ENCODE measurements around the gene BTK. TPM values are rescaled to one million over a fixed set of nuclear protein-coding genes. Genes with fewer than 3 reads are reported as not detected.

The BTK gene
- total and polyA plus RNA-seq, 2 experiments from 2014 or later: 0.06 TPM

- no peak for DNase-seq (ENCODE audit: low read depth in 1 of 2, low spot score in 1 of 2)
- no peak for TF ChIP-seq CTCF (IDR thresholded peaks at IDR 0.05; ENCODE audit: low read depth, low read length)
- H3K9me3 ChIP-seq (ENCODE audit: low read depth): no peaks in the 10 kb centered on the region
- H3K27ac ChIP-seq: no peak overlapping the region
- H3K4me3 ChIP-seq: no peak overlapping the region
- H3K36me3 ChIP-seq: peaks cover 6% of the 10 kb centered on the region
- no peaks in the 10 kb centered on the region for H3K27me3 ChIP-seq
- peaks cover 4% of the 10 kb centered on the region for H3K4me1 ChIP-seq (ENCODE audit: low read depth)
Measured at GRCh38 chrX:101393530-101394305, 7.7 kb upstream of the BTK start.

- H3K4me1 ChIP-seq (ENCODE audit: low read depth): no peaks in the 10 kb centered on the region
- TF ChIP-seq CTCF (IDR thresholded peaks at IDR 0.05; ENCODE audit: low read depth, low read length): no peak
- H3K9me3 ChIP-seq (ENCODE audit: low read depth): no peaks in the 10 kb centered on the region
- H3K27ac ChIP-seq: peak overlapping the region; percentile 70
- H3K36me3 ChIP-seq: peaks cover 6% of the 10 kb centered on the region
- no peaks in the 10 kb centered on the region for H3K27me3 ChIP-seq
- peak overlapping the region; percentile 78 for H3K4me3 ChIP-seq
- DNase-seq (ENCODE audit: low read depth in 1 of 2, low spot score in 1 of 2): no peak
Measured at GRCh38 chrX:101391831-101392230, 5.8 kb upstream of the BTK start.

- Histone ChIP-seq H3K9me3 (ENCODE audit: low read depth) (no peaks in the 10 kb centered on the region), H3K4me1 (ENCODE audit: low read depth) (no peaks in the 10 kb centered on the region), H3K27me3 (no peaks in the 10 kb centered on the region), H3K4me3 (peak within 1 kb of the TSS; percentile 78), H3K36me3 (peaks cover 6% of the 10 kb centered on the region), H3K27ac (peak within 1 kb of the TSS; percentile 70)
- peak; percentile 79 for TF ChIP-seq CTCF (IDR thresholded peaks at IDR 0.05; ENCODE audit: low read depth, low read length)
- peak; percentile 92 to 93 for DNase-seq (ENCODE audit: low read depth in 1 of 2, low spot score in 1 of 2)
Measured at GRCh38 chrX:101390664-101391525, 4.9 kb upstream of the BTK start, which contains the start of gene RPL36A. Gene RPL36A, plus strand, starts transcription at chrX:101391011. Its CDS starts 33 bp downstream, at chrX:101391044.

- no peak for DNase-seq (ENCODE audit: low read depth in 1 of 2, low spot score in 1 of 2)
- Histone ChIP-seq H3K4me3 (no peak overlapping the region), H3K4me1 (ENCODE audit: low read depth) (no peaks in the 10 kb centered on the region), H3K36me3 (peaks cover 4% of the 10 kb centered on the region), H3K27me3 (no peaks in the 10 kb centered on the region), H3K27ac (no peak overlapping the region), H3K9me3 (ENCODE audit: low read depth) (no peaks in the 10 kb centered on the region)
- no peak for TF ChIP-seq CTCF (IDR thresholded peaks at IDR 0.05; ENCODE audit: low read depth, low read length)
Measured at GRCh38 chrX:101388604-101389003, 2.6 kb upstream of the BTK start.

- TF ChIP-seq CTCF (IDR thresholded peaks at IDR 0.05; ENCODE audit: low read depth, low read length): no peak
- H3K4me1 ChIP-seq (ENCODE audit: low read depth): no peaks in the 10 kb centered on the region
- H3K9me3 ChIP-seq (ENCODE audit: low read depth): no peaks in the 10 kb centered on the region
- no peaks in the 10 kb centered on the region for H3K27me3 ChIP-seq
- no peak overlapping the region for H3K4me3 ChIP-seq
- no peak overlapping the region for H3K27ac ChIP-seq
- H3K36me3 ChIP-seq: no peaks in the 10 kb centered on the region
- no peak for DNase-seq (ENCODE audit: low read depth in 1 of 2, low spot score in 1 of 2)
Measured at GRCh38 chrX:101386542-101386885, 523 bp upstream of the BTK start.

Data from cardiac muscle cell (in vitro differentiated cells and primary cell).